Measurements from ENCODE around the gene CD300H. TPM values are rescaled to one million over a fixed set of nuclear protein-coding genes. Genes with fewer than 3 reads are reported as not detected.

The CD300H gene
- total and polyA plus RNA-seq, 2 donors from 2014 or later, result 2.0 TPM; not detected in 1

DNA sequence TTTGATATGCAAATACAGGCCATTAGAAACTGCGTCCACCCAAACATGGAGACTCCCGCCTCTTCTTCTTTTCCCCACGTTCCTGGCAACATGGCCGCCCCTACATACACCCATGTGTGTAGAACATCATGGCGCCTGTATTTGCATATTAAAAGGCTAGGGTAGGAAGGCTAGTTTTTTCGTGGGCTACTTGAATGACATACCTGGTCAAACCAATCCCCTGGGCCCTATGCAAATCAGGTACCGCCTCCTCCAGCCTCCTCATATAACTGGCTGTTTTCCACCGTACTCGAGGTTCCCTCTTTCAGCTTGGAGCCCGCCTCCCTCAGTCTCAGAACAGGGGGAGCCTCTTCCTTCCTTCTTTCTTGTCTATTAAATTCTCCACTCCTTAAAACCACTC lies 35.2 kb downstream of the CD300H start:
- no peak overlapping the region for H3K4me3 ChIP-seq (ENCODE audit: low read length in 3 of 3)
- TF ChIP-seq CTCF (IDR thresholded peaks at IDR 0.05; ENCODE audit: borderline replicate concordance, extremely low read depth, insufficient read depth), result no peak
- no peaks in the 10 kb centered on the region for H3K4me1 ChIP-seq (ENCODE audit: control insufficient read depth in 2 of 3, insufficient read depth in 2 of 3, low read depth in 1 of 3, low read length in 3 of 3)
- H3K27me3 ChIP-seq (ENCODE audit: control insufficient read depth, insufficient read depth, low read length), result no peaks in the 10 kb centered on the region
- FAIRE-seq (no peak), DNase-seq (peak in 1 of 5 donors; percentile 12)
- intact Hi-C loops (cut with DNase I), result no loop called here
- H3K9ac ChIP-seq (ENCODE audit: low read length in 3 of 3), result no peak overlapping the region
- no peaks in the 10 kb centered on the region for H3K9me3 ChIP-seq (ENCODE audit: control insufficient read depth in 2 of 3, insufficient read depth in 1 of 3, low read length in 3 of 3)
- no peaks in the 10 kb centered on the region for H3K36me3 ChIP-seq (ENCODE audit: control insufficient read depth in 2 of 3, insufficient read depth in 3 of 3, low read length in 3 of 3)
- no peak overlapping the region for H3K27ac ChIP-seq (ENCODE audit: low read depth in 2 of 2, low read length in 2 of 2)

DNA sequence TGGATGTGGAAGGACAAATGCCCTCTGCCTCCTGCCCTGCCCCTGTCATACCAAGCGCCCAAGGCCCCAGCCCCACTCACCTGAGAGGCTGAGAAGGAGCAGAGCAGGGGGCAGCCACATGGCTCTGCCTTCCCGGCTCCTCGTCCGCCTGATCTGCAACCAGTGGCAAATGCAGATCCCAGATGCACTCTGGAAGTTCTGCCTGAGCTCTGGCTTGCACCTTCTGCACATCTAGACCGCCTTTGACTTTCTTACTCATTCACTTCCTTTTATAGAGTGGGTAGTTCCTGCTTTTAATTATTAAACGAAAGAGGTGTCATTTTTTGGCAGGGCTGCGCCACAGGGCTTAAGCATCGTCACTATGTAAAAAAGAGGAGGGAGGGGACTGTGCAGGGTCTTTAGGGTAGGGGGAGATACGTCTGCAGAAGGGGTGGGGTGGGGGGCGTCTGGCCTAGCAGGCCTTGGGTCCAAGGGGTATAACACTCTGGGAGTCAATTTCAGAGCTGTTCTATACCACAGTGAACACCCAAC lies 36.0 kb downstream of the CD300H start, which contains the start of gene CD300LB:
Gene CD300LB, minus strand, starts transcription at position 245 of the 531 bp plus-strand sequence. Its CDS starts 125 bp downstream, at position 120.
- intact Hi-C loops (cut with DNase I), result no loop called here
- H3K27ac ChIP-seq (ENCODE audit: low read depth in 2 of 2, low read length in 2 of 2), result no peak within 1 kb of the TSS
- FAIRE-seq (no peak), DNase-seq (no peak)
- H3K4me1 ChIP-seq (ENCODE audit: control insufficient read depth in 2 of 3, insufficient read depth in 2 of 3, low read depth in 1 of 3, low read length in 3 of 3), result no peaks in the 10 kb centered on the region
- H3K9me3 ChIP-seq (ENCODE audit: control insufficient read depth in 2 of 3, insufficient read depth in 1 of 3, low read length in 3 of 3), result no peaks in the 10 kb centered on the region
- H3K36me3 ChIP-seq (ENCODE audit: control insufficient read depth in 2 of 3, insufficient read depth in 3 of 3, low read length in 3 of 3), result no peaks in the 10 kb centered on the region
- H3K4me3 ChIP-seq (ENCODE audit: low read length in 3 of 3), result no peak within 1 kb of the TSS
- no peaks in the 10 kb centered on the region for H3K27me3 ChIP-seq (ENCODE audit: control insufficient read depth, insufficient read depth, low read length)
- H3K9ac ChIP-seq (ENCODE audit: low read length in 3 of 3), result no peak within 1 kb of the TSS
- TF ChIP-seq CTCF (IDR thresholded peaks at IDR 0.05; ENCODE audit: borderline replicate concordance, extremely low read depth, insufficient read depth), result no peak

GRCh38 chr17:74530831-74531150 lies 36.5 kb downstream of the CD300H start:
- Histone ChIP-seq H3K27me3 (ENCODE audit: control insufficient read depth, insufficient read depth, low read length) (no peaks in the 10 kb centered on the region), H3K4me1 (ENCODE audit: control insufficient read depth in 2 of 3, insufficient read depth in 2 of 3, low read depth in 1 of 3, low read length in 3 of 3) (no peaks in the 10 kb centered on the region), H3K9me3 (ENCODE audit: control insufficient read depth in 2 of 3, insufficient read depth in 1 of 3, low read length in 3 of 3) (no peaks in the 10 kb centered on the region), H3K36me3 (ENCODE audit: control insufficient read depth in 2 of 3, insufficient read depth in 3 of 3, low read length in 3 of 3) (no peaks in the 10 kb centered on the region), H3K9ac (ENCODE audit: low read length in 3 of 3) (no peak overlapping the region), H3K4me3 (ENCODE audit: low read length in 3 of 3) (no peak overlapping the region), H3K27ac (ENCODE audit: low read depth in 2 of 2, low read length in 2 of 2) (no peak overlapping the region)
- no peak for TF ChIP-seq CTCF (IDR thresholded peaks at IDR 0.05; ENCODE audit: borderline replicate concordance, extremely low read depth, insufficient read depth)
- FAIRE-seq (no peak), DNase-seq (peak in 1 of 5 donors; percentile 2)
- intact Hi-C loops (cut with DNase I), result no loop called here

GRCh38 chr17:74529243-74529642 lies 38.1 kb downstream of the CD300H start:
- Histone ChIP-seq H3K36me3 (ENCODE audit: control insufficient read depth in 2 of 3, insufficient read depth in 3 of 3, low read length in 3 of 3) (no peaks in the 10 kb centered on the region), H3K27ac (ENCODE audit: low read depth in 2 of 2, low read length in 2 of 2) (no peak overlapping the region), H3K27me3 (ENCODE audit: control insufficient read depth, insufficient read depth, low read length) (no peaks in the 10 kb centered on the region), H3K9ac (ENCODE audit: low read length in 3 of 3) (no peak overlapping the region), H3K9me3 (ENCODE audit: control insufficient read depth in 2 of 3, insufficient read depth in 1 of 3, low read length in 3 of 3) (no peaks in the 10 kb centered on the region), H3K4me1 (ENCODE audit: control insufficient read depth in 2 of 3, insufficient read depth in 2 of 3, low read depth in 1 of 3, low read length in 3 of 3) (no peaks in the 10 kb centered on the region), H3K4me3 (ENCODE audit: low read length in 3 of 3) (no peak overlapping the region)
- DNase-seq (no peak), FAIRE-seq (no peak)
- no peak for TF ChIP-seq CTCF (IDR thresholded peaks at IDR 0.05; ENCODE audit: borderline replicate concordance, extremely low read depth, insufficient read depth)
- intact Hi-C loops (cut with DNase I), result no loop called here

All from kidney (tissue), 14 donors.